HG03575 (cell line): Measurements from ENCODE around the gene HOMER3.
"Not testable (repeated sequence)": the region's sequence is repeated elsewhere in the genome, so short reads cannot be mapped to it uniquely, and the experiment has no call there.

ENCODE experiments used
- ATAC-seq: cut with Tn5 transposase; IDR thresholded peaks from one replicate; pipeline ENCODE4 v1.9.1; 2021; ENCODE audit not compliant: unreplicated experiment, insufficient number of reproducible peaks, low FRiP score; ENCODE audit errors: extremely low read depth

The HOMER3 gene

DNA sequence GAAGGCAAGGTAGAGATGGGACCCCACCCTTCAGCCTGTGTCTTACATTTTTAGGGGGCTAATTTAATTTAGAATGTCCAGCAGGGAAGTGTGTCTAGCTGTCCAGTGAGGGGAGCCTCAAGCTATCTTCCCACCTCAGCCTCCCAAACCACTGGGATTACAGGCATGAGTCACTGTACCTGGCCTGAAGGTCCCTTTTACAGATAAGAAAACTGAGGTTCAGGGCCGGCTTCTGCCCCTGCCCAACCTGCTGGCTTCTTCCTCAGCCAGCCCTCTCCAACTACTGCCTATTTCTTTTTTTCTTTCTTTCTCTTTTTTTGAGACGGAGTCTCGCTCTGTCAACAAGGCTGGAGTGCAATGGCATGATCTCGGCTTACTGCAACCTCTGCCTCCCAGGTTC lies 19.4 kb upstream of the HOMER3 start:
- no peak for ATAC-seq

DNA sequence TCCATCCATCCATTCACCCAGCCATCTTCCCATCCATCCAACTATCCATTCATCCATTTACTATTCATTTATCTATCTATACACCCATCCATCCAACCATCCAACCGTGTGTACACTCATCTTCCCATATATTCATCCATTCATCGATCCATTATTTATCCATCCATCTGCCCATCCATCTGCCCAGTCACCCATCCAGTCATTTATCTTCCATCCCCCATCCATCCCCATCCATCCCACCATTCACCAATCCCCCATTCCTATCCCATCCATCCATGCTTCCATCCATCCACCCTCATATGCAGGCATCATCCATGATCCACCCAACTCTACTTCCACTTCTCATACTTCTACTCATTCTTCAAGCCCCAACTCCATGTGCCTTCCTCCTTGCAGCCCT lies 14.0 kb upstream of the HOMER3 start:
- no peak for ATAC-seq

DNA sequence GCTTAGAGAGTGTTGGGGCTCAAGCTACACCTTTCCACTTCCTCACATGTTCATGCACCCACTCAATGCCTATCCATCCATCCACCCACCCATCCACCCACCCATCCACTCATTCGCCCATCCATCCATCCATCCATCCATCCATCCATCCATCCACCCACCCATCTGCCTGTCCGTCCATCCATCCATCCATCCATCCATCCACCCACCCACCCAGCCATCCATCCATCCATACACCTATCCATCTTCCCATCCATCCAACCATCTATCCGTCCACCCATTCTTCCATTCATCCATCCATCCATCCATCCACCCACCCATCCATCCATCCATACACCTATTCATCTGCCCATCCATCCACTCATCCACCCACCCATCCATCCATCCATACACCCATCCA lies 13.1 kb upstream of the HOMER3 start:
- no peak for ATAC-seq

DNA sequence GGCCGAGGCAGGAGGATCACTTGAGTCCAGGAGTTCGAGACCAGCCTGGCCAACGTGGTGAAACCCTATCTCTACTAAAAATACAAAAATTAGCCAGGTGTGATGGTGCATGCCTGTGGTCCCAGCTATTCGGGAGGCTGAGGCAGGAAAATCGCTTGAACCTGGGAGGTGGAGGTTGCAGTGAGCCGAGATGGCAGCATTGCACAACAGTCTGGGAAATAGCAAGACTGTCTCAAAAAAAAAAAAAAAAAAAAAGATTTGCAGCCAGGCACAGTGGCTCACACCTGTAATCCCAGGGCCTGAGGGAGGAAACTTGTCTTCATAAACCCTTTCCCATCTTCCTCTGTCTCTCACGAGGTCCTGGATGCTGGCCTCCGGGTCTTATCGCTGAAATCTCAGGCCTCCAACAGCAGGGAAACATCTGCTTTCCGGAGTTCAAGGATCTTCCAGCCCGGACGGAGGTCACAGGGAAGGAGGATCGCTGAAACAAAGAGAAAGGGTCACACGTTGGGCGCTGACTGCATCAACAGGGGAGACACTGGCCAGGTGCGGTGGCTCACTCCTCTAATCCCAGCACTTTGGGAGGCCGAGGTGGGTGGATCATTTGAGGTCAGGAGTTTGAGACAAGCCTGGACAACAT lies 11.5 kb upstream of the HOMER3 start:
- not testable (repeated sequence) for ATAC-seq

DNA sequence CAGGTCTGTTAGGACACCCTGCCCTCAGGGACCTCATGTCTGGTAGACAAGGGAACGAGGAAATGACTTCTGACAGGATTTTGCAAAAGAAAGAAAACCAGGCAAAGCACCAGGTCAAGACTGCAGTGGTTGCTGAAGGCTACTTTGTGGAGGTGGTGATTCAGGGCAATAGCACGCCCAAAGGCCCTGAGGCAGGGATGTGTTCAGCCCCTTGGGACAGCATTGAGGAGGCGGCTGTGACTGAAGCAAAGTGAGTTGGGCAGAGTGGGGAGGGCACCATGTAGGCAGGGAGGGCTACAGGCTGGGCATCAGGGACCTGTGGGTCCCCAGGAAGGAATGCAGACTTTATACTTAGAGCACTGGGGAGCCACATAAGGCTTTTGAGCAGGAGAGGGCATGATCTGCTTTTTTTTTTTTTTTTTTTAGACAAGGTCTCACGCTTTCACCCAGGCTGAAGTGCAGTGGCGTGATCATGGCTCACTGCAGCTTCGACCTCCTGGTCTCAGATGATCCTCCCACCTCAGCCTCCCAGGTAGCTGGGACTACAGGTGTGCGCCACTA lies 10.8 kb upstream of the HOMER3 start:
- ATAC-seq = no peak

DNA sequence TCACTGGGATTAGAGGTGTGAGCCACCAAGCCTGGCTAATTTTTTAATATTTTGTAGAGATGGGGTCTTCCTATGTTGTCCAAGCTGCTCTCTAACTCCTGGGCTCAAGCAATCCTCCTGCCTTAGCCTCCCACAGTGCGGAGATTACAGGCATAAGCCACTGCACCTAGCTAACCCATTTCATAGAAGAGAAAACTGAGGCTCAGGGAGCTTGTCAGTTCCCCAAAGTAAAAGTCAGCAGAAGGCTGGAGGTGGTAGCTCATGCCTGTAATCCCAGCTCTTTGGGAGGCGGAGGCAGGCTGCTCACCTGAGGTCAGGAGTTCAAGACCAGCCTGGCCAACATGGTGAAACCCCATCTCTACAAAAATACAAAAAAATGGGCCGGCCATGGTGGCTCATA lies 8.8 kb upstream of the HOMER3 start:
- ATAC-seq = no peak

DNA sequence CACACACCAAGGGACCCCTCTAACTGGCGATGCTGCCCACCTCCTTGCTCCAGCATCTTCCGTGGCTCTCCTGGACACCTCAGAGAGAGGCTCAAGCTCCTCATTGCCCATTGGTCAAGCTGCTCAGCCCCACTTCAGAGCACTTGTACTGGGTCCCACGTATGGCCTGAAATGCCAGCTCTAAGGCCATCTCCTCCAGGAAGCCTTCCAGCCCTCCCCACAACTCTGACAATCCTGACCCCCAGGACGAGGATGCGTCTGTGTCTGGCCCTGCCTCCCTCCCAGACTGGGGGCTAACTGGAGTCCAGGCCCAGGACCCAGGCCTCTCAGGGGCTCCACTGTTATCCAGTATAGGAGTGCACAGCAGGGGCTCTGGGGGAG lies 7.9 kb upstream of the HOMER3 start:
- no peak for ATAC-seq

DNA sequence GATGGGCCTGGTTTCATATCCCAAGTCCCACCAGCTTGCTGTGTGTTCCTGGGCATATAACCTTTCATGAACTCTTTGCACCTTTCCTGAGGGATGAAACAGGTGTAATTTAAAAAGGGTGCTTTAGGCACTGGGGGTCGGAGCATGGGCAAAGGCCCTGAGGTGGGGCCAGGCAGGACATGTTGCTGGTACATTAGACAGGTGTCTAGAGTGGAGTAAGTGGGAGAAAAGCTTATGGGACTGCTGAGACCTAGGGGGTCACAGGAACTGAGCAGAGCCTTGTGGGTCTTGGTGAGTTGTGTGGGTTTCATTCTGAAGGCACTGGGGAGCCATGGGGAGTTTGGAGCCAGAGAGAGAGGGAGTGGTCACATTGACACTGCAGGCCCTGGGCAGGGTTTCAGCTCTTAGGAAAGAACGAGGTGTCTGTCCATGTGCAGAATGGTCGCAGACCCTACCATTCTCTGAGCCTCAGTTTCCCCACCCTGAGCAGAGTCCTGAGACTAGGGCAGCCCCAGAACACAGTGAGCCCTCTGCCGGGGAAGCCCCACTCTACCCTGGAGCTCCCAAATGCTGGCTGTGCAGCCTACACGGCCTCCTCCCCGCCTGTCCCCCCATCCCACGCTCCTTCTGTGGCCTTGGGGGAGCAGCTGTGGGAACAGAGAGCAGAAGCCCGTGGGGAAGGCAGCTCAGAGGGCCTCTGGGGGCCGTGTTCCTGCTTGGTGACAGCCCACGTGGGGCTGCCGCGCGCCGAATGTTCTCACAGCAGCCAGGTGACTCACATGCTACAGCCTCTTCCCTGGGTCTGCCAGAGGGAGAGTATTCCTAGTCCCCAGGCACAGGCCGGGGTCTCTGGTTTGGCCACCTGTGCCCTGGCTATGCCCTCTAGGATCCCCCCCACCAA lies 7.3 kb upstream of the HOMER3 start:
- ATAC-seq = no peak

DNA sequence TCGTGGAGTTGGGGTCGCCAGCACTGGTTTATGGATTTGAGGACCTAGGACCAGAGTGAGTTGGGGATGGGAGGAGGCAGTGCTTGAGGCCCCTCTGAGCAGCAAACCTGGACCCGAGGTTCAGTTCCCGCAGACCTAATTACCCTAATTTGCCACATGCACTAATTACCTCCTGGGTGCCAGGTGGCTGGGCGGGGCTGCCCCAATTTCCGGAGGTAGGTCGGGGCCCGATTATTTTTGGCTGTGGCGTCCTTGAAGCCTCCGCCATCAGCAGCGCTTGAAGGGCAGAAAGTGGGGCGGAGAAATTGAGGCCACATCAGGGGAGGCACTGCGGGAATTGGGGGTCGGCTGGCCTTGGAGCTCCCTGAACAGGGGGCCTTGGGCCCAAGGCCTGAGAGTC lies 5.9 kb upstream of the HOMER3 start:
- no peak for ATAC-seq

DNA sequence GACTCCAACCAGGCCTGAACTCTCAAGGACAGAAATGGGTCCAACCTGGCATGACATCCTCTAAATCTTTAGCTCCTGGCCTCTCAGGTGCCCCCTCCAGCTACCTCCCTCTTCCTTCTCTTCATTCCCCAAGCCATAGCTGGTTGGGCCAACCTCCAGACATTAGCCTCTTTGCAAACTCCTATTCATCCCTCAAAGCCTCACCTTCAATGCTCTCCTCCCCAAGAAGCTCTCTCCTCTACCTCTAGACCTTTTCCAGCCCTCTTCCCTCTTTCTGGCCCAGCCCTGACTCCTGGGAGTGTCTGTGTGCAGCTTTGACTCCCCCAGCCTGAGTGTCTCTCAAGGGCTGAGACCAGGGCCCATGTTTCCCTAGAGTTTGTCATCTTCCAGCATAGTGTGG lies 5.3 kb upstream of the HOMER3 start:
- no peak for ATAC-seq

DNA sequence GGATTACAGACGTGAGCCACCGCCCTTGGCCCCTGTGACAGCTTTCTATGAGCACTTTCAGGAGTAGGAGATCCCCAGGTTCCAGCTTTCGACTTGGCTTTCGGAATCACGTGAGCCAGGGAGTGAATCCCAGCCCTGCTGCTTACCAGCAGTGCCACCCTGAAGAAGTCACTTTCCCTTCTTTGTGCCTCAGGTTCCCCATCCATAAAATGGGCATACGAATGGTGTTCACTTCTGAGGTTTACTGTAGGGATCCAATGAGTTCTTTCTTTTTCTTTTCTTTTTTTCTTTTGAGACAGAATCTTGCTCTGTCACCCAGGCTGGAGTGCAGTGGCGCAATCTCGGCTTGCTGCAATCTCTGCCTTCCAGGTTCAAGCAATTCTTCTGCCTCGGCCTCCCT lies 4.3 kb upstream of the HOMER3 start:
- ATAC-seq = no peak

DNA sequence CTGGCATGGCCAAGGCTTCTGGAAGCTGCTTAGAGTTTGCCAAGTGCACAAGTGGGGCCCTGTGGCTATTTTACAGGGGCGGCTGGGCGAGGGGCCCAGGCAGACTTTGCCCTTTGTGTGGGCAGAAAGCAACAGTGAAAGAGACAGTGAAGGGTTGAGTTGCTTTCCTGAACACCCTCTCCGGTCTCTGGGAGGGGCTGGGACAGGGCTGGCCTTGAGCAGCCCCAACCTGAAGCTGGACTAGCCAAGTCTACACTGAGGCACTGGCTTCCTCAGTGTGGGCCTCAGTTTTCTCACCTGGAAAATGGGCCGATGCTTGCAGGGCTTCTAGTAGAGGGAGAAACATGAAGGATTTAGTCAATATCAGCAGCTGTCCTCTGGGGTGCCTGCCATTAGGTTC lies 2.4 kb upstream of the HOMER3 start:
- ATAC-seq = no peak

DNA sequence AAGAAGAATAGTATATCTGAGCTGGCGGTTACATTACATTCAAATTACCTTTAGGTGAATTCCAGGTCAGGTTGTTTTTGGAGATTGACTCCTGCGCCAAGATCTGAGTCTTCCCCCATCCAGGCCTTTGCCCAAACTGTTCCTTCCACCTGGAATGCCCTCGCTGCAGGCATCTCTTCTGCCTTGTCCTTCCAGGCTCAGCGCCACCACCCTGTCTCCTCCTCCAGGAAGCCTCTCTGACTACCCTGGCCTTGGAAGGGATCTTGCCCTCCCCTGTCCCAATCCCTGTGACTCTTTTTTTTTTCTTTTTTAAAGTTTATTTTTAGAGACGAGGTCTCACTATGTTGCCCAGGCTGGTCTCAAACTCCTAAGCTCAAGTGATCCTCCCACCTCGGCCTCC lies 1.7 kb upstream of the HOMER3 start:
- ATAC-seq = no peak

DNA sequence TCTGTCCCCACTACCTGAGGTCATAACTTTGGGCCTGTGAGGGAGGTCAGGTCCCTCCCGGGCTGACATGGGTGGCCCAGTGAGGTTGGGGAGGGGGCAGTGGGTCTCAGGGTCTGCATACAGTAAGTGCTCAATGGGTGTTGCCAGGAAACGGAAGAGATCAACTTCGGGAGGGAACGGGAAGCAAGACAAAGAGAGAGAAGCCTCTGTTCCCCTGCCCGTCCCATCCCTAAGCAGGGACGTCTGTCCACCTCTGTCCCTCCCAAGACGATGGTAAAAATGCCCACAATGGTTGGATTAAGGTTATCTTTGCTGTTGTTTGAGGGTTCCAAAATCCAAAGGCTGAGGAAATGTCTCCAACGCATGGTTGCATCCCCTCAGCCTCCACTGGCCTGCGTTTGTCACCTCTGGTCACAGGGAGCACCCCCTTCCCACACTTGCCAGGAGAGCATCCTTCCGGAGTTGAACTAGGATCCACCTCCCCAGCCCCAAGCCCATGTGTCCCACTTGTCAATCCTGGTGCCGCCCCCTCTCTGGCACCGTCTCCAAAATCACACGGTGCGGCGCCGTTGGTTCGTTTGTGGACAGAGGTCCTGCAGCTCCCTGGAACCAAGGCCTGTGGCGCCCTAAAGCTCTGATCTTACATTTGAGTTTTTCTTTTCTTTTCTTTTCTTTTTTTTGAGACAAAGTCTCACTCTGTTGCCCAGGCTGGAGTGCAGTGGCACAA lies 774 bp upstream of the HOMER3 start:
- ATAC-seq = no peak

DNA sequence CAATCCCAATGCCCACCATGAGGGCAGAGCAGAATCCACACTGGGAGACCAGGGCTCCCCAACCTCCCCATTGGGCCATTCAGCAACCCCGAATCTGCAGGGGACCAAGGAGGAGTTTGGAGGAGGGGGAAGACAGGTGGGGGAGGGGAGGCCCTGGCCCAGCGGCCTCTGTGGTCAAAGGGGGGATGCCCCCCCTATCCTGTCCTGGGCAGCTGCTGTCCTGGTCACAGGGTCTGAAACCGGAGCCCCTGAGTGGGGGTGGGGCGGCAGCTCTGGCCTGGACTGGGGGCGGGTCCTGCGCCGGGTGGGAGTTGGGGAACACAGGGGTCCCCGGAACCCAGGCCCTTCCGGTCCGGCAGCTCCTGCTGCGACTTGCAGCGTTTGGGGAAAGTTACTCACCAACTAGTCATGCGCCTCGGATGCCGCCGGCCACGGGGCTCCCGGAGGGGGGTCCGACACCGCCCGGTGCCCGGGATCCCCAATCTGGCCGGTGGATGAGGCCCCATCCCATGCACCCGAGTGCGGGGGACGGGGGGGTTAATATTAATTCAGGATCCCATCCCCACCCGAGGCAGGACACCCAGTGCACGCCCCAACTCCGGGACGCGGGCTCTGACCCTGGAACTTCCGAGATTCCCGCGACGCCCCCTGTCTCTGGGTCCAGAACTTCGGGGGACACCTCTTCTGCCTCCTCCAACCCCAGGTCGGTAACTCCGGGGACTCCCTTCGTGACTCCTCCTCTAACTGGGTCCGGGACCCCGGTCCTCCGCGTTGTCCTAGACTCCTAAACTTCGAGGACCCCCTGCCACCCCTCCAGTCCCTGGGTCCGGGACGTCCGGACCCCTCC lies 872 bp downstream of the HOMER3 start:
- ATAC-seq = no peak

DNA sequence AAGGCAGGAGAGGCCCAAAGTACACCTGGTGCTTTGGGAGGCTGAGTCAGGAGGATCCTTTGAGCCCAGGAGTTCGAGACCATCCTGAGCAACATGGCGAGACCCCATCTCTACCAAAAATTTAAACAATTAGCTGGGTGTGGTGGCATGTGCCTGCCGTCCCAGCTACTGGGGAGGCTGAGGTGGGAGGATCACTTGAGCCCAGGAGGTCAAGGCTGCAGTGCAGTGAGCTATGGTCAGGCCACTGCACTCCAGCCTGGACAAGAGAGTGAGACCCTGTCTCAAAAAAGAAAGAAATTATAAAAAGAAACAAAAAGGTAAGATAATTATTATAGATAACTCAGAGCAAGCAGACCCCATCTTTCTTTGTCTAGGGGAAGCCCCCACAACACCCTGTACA lies 1.9 kb downstream of the HOMER3 start:
- no peak for ATAC-seq

DNA sequence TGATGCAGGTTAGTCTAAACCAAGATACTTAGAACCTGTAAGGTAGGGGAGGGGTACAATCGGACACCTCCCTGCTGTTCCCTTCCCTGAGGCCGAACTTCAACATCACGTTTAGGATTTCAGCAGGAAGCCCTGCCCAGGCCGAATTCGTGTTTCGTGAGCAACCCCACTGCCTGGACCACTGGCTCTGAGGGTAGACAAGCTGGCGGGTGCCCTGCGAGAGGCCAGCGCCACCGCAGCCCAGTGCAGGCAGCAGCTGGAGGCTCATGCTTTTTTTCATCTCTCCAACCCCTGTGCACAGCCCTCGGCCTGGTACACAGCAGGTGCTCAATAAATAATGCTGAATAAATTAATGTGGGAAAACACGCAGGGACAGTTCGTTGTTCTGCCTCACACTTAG lies 7.7 kb downstream of the HOMER3 start:
- no peak for ATAC-seq

DNA sequence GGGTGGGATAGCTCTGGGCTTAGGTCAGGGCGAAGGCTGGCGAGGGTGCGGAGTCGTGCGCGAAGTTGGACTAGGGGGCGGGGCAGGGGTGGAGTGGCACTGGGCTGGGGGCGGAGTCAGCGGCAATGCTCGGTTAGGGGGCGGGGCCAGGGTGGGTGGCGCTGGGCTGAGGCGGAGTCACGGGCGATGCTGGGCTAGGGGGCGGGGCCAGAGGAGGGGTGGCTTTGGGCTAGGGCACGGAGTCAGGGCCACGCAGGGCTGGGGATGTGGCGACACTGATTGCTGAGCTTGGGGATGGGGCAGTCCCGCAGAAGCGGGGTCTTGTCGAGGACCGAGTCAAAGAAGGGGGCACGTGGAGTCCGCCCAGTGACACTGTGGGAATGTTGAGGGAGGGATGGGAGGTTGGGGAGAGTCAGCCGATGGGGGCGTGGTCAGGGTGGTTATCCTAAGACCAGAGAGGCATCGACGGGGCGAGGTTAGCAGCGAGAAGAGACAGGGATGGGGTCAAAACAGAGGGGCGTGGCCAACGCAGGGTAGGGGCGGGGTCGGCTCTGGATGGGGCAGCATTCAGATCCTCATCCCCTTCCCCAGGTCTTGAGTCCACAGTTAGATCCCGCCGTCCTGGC lies 8.7 kb downstream of the HOMER3 start:
- ATAC-seq = no peak
